ENCODE data around the gene GOLGA5.

GOLGA5 gene

GRCh38 chr14:92885279-92886061 is 91.4 kb downstream of the GOLGA5 start:
- DNase-seq: no peak

- peak; percentile 42 for DNase-seq
Measured at GRCh38 chr14:92886337-92886736, 92.2 kb downstream of the GOLGA5 start.

GRCh38 chr14:92887157-92887556 is 93.1 kb downstream of the GOLGA5 start:
- DNase-seq: no peak

GRCh38 chr14:92888896-92889295 is 94.8 kb downstream of the GOLGA5 start:
- no peak for DNase-seq

All from retina (tissue), 1 donor.